Measurements from ENCODE around the gene ECEL1.

ECEL1 gene

GRCh38 chr2:232501331-232501771 is 13.7 kb upstream of the ECEL1 start:
- no peak for DNase-seq (ENCODE audit: low read depth in 2 of 2)

- DNase-seq (ENCODE audit: low read depth in 2 of 2), result no peak
These were observed 10.8 kb upstream of the ECEL1 start for GRCh38 chr2:232498452-232498851.

GRCh38 chr2:232497348-232497747 is 9.7 kb upstream of the ECEL1 start:
- no peak for DNase-seq (ENCODE audit: low read depth in 2 of 2)

GRCh38 chr2:232496501-232497270 is 9.1 kb upstream of the ECEL1 start:
- no peak for DNase-seq (ENCODE audit: low read depth in 2 of 2)

- DNase-seq (ENCODE audit: low read depth in 2 of 2), result no peak
These were observed 7.7 kb upstream of the ECEL1 start for GRCh38 chr2:232495292-232495691.

GRCh38 chr2:232494542-232494941 is 6.9 kb upstream of the ECEL1 start:
- no peak for DNase-seq (ENCODE audit: low read depth in 2 of 2)

GRCh38 chr2:232493701-232494474 is 6.3 kb upstream of the ECEL1 start:
- DNase-seq (ENCODE audit: low read depth in 2 of 2), result no peak

GRCh38 chr2:232492963-232493700 is 5.5 kb upstream of the ECEL1 start:
- no peak for DNase-seq (ENCODE audit: low read depth in 2 of 2)

- DNase-seq (ENCODE audit: low read depth in 2 of 2), result no peak
These were observed 4.7 kb upstream of the ECEL1 start for GRCh38 chr2:232492236-232492848.

GRCh38 chr2:232491139-232491780 is 3.6 kb upstream of the ECEL1 start:
- no peak for DNase-seq (ENCODE audit: low read depth in 2 of 2)

GRCh38 chr2:232490221-232491138 is 2.8 kb upstream of the ECEL1 start:
- DNase-seq (ENCODE audit: low read depth in 2 of 2), result no peak

- no peak for DNase-seq (ENCODE audit: low read depth in 2 of 2)
These were observed 2.0 kb upstream of the ECEL1 start for GRCh38 chr2:232489516-232490220.

GRCh38 chr2:232488721-232489300 is 1.2 kb upstream of the ECEL1 start:
- no peak for DNase-seq (ENCODE audit: low read depth in 2 of 2)

- no peak for DNase-seq (ENCODE audit: low read depth in 2 of 2)
These were observed 570 bp upstream of the ECEL1 start for GRCh38 chr2:232488097-232488711.

- no peak for DNase-seq (ENCODE audit: low read depth in 2 of 2)
These were observed 863 bp downstream of the ECEL1 start for GRCh38 chr2:232486558-232487384.

- DNase-seq (ENCODE audit: low read depth in 2 of 2), result no peak
These were observed 1.7 kb downstream of the ECEL1 start for GRCh38 chr2:232485757-232486557.

- no peak for DNase-seq (ENCODE audit: low read depth in 2 of 2)
These were observed 2.3 kb downstream of the ECEL1 start for GRCh38 chr2:232485348-232485756.

All from stimulated activated CD4-positive, alpha-beta T cell treated with anti-CD3 and anti-CD28 coated beads, Interleukin-4, amount 100 ng/mL, for 48 hours (primary cell).